GM12878 (cell line): ENCODE data around the gene RIPPLY3. TPM values are rescaled to one million over a fixed set of nuclear protein-coding genes. Genes with fewer than 3 reads are reported as not detected.

Experiments
- ATAC-seq: fragments of 200-7000 bp; cut with Tn5 transposase; 3 replicates; pipeline ENCODE4 v1.9.1; 2020; ENCODE audit warnings: mild to moderate bottlenecking, moderate library complexity
- BruUV-seq: library from RNA; stranded (reverse); fragments of 400-500 nt; replicated peaks from 2 replicates; lab custom pipeline; 2021; lab: Mats Ljungman, UMichigan
- CTCF ChIA-PET: fragments of 300-600 bp; sonication (Branson Sonifier 250); formaldehyde crosslinking; extraction: SDS; loops from one replicate; lab custom pipeline; 2021; ENCODE audit warnings: inconsistent platforms; lab: Yijun Ruan, JAX
- POLR2A ChIA-PET: fragments of 350-600 bp; formaldehyde crosslinking; extraction: SDS; loops from one replicate; lab custom pipeline; 2021; ENCODE audit warnings: inconsistent platforms; lab: Charles Lee
- RAD21 ChIA-PET: fragments of 300-600 bp; sonication (Branson Sonifier 250); formaldehyde crosslinking; loops from one replicate; lab custom pipeline; 2023; ENCODE audit warnings: antibody characterized with exemption; ENCODE audit not compliant: unreplicated experiment; lab: Charles Lee
- SMC1A ChIA-PET: fragments of 300-600 bp; sonication (Branson Sonifier 250); formaldehyde crosslinking; loops from one replicate; lab custom pipeline; 2023; ENCODE audit not compliant: unreplicated experiment, uncharacterized antibody; lab: Charles Lee
- DNase-seq: peaks from one replicate; pipeline ENCODE4 v3.0.0-alpha.2; 2011; ENCODE audit warnings: low read depth, low spot score
- FAIRE-seq: peaks from 3 replicates; lab custom pipeline; 2011; peaks lifted over from hg19 to GRCh38; lab: Jason Lieb, UNC
- H2AFZ ChIP-seq: 2 replicates; pipeline ENCODE4 v1.6.0; 2011; ENCODE audit warnings: low read depth, low read length, control low read depth; ENCODE audit not compliant: control insufficient read depth
- H3K27ac ChIP-seq: 2 replicates; pipeline ENCODE4 v1.5.1; 2011; ENCODE audit warnings: control low read depth; ENCODE audit not compliant: control insufficient read depth, insufficient read depth
- H3K27me3 ChIP-seq, 2 experiments: replicated peaks in 1 of 2; 2 replicates each; pipeline versions ENCODE4 v1.6.0 to v1.6.1; 2011; ENCODE audit warnings: low read length in 1 of 2; ENCODE audit not compliant: control insufficient read depth in 2 of 2, insufficient read depth in 2 of 2
- H3K36me3 ChIP-seq, 2 experiments: 2 replicates each; pipeline ENCODE4 v1.5.1; 2011; ENCODE audit warnings: low read length in 1 of 2; ENCODE audit not compliant: control insufficient read depth in 2 of 2, insufficient read depth in 2 of 2
- H3K4me1 ChIP-seq: 2 replicates; pipeline ENCODE4 v1.6.1; 2011; ENCODE audit warnings: mild to moderate bottlenecking, low read length, moderate library complexity, mixed read lengths; ENCODE audit not compliant: control insufficient read depth, insufficient read depth
- H3K4me2 ChIP-seq: 2 replicates; pipeline ENCODE4 v1.6.0; 2011; ENCODE audit warnings: control low read depth; ENCODE audit not compliant: control insufficient read depth, insufficient read depth
- H3K4me3 ChIP-seq: fragments of 200-600 bp; sonication (generic); 2 replicates; pipeline ENCODE4 v1.5.1; 2016
- H3K79me2 ChIP-seq: 2 replicates; pipeline ENCODE4 v1.6.0; 2011; ENCODE audit warnings: low read length; ENCODE audit not compliant: control insufficient read depth, insufficient read depth
- H3K9ac ChIP-seq: 2 replicates; pipeline ENCODE4 v1.8.0; 2011; ENCODE audit warnings: low read length, control low read depth, mixed read lengths; ENCODE audit not compliant: control insufficient read depth, insufficient read depth
- H3K9me3 ChIP-seq: replicated peaks from 3 replicates; pipeline ENCODE4 v1.5.1; 2011; ENCODE audit warnings: mild to moderate bottlenecking, low read length; ENCODE audit not compliant: control insufficient read depth, insufficient read depth
- H4K20me1 ChIP-seq: 2 replicates; pipeline ENCODE4 v1.6.0; 2011; ENCODE audit not compliant: control insufficient read depth, insufficient read depth
- IRF5 ChIP-seq: fragments of 450-650 bp; IDR thresholded peaks from 2 replicates; pipeline ENCODE4 v1.6.1; 2017; ENCODE audit warnings: borderline replicate concordance
- MTA2 ChIP-seq: fragments of 450-650 bp; IDR thresholded peaks from 2 replicates; pipeline ENCODE4 v1.6.1; 2016; ENCODE audit warnings: low read depth, mild to moderate bottlenecking, moderate library complexity
- RCOR1 ChIP-seq: conservative IDR thresholded peaks from 2 replicates; pipeline ENCODE4 v1.6.1; 2012; ENCODE audit warnings: low read depth, low read length, improper control_type of control experiment
- SIN3A ChIP-seq: IDR thresholded peaks from 2 replicates; pipeline ENCODE4 v1.6.1; 2012; ENCODE audit warnings: low read depth, low read length, improper control_type of control experiment
- ZBTB33 ChIP-seq: fragments of 450-650 bp; IDR thresholded peaks from 2 replicates; pipeline ENCODE4 v1.6.1; 2017; ENCODE audit warnings: mild to moderate bottlenecking
- ZNF24 ChIP-seq: fragments of 450-650 bp; IDR thresholded peaks from 2 replicates; pipeline ENCODE4 v1.6.1; 2017; ENCODE audit warnings: antibody characterized with exemption, mild to moderate bottlenecking
- ZNF622 ChIP-seq: fragments of 450-650 bp; IDR thresholded peaks from 2 replicates; pipeline ENCODE4 v1.6.1; 2017; ENCODE audit warnings: mild to moderate bottlenecking, inconsistent platforms
- WGBS: methylation state at CpG from one replicate; pipeline ENCODE4 v1.1.6; 2016; ENCODE audit warnings: low lambda C conversion rate; ENCODE audit not compliant: insufficient replicate concordance, insufficient coverage; ENCODE audit errors: missing lambda C conversion rate; 5-methylcytosine and 5-hydroxymethylcytosine counted together
- in situ Hi-C: fragments of 300-500 bp; cut with MboI; formaldehyde crosslinking; loops from 9 replicates; pipeline ENCODE4 v1.14.3; 2018; ENCODE audit warnings: mixed read lengths
- intact Hi-C: fragments of 100-400 bp; cut with micrococcal nuclease; formaldehyde crosslinking; loops from one replicate; pipeline ENCODE4 v1.14.2; 2022; ENCODE audit not compliant: unreplicated experiment
- polyA plus RNA-seq, 11 experiments: library from polyadenylated mRNA; depleted of rRNA in 4 of 11; unstranded in 6 of 11; stranded (reverse) in 5 of 11; fragments of >200 nt; fragmentation: Nextera tagmentation in 4 of 11; fragmentation: Illumina TruSeq in 1 of 11; extraction: Ambion mirVana in 4 of 11; extraction: Trizol in 1 of 11; gene quantifications; 1 replicate in 1 of 11; 2 replicates in 10 of 11; pipeline versions ENCODE4 v1.2.1 to v1.2.3, GENCODE V29; 2011 to 2016; ENCODE audit warnings: inconsistent platforms in 2 of 11, missing spikeins in 2 of 11, low read depth in 1 of 11
- total RNA-seq, 4 experiments: library from RNA; depleted of rRNA in 3 of 4; stranded (reverse); fragments of >200 nt in 3 of 4; fragmentation: Illumina TruSeq in 1 of 4; extraction: Trizol in 1 of 4; gene quantifications; 2 replicates each; pipeline versions ENCODE4 v1.2.1 to v1.2.3, GENCODE V29; 2013 to 2021

RIPPLY3 gene
- total and polyA plus RNA-seq, 10 of the 15 experiments (the other 5 are each of a cell fraction or from before 2014, with no cell fraction given), result not detected

- TF ChIP-seq MTA2, result no peak
- TF ChIP-seq SIN3A, result no peak
- no peak for TF ChIP-seq ZBTB33
- TF ChIP-seq RCOR1, result no peak
- ChIA-PET SMC1A (interaction anchor here (0.7 to 1.0 kb wide), 2 partner anchors 30 to 36 kb away, joined by 3 read pairs; no protein-coding TSS in a partner anchor), RAD21 (no interaction called here), CTCF (interaction anchor here (1.3 to 2.2 kb wide), 5 partner anchors 10 to 50 kb away, joined by 3 to 7 read pairs (median 4); no protein-coding TSS in a partner anchor), POLR2A (interaction anchor here (0.5 kb wide), 1 partner anchor 13 kb away, joined by 4 read pairs; no protein-coding TSS in a partner anchor)
- ATAC-seq (no peak), DNase-seq (no peak), FAIRE-seq (no peak)
- WGBS, result 32% methylated on average over 4 of the region's 4 CpGs
- Histone ChIP-seq H3K36me3 (no peaks in the 10 kb centered on the region), H3K4me1 (no peaks in the 10 kb centered on the region), H3K4me2 (no peak overlapping the region), H3K79me2 (no peaks in the 10 kb centered on the region), H3K27me3 (no peaks in the 10 kb centered on the region; a peak in 1 of 4 replicates), H3K9ac (no peak overlapping the region), H3K27ac (no peak overlapping the region), H2AFZ (no peak overlapping the region), H3K9me3 (no peaks in the 10 kb centered on the region), H4K20me1 (no peaks in the 10 kb centered on the region), H3K4me3 (no peak overlapping the region)
- intact Hi-C loops (no loop called here), in situ Hi-C loops (no loop called here)
- no TSS peak for BruUV-seq
Measured at GRCh38 chr21:37026499-37026898, 20.0 kb downstream of the RIPPLY3 start.

GRCh38 chr21:37028570-37028969 is 22.1 kb downstream of the RIPPLY3 start:
- WGBS, result 43% methylated on average over 4 of the region's 4 CpGs
- BruUV-seq, result no TSS peak

More at GRCh38 chr21:37028570-37028969, 22.1 kb downstream of the RIPPLY3 start:
- Histone ChIP-seq H3K79me2 (no peaks in the 10 kb centered on the region), H3K4me3 (no peak overlapping the region), H3K27me3 (no peaks in the 10 kb centered on the region; a peak in 1 of 4 replicates), H3K36me3 (no peaks in the 10 kb centered on the region), H3K9me3 (no peaks in the 10 kb centered on the region), H3K4me1 (no peaks in the 10 kb centered on the region), H4K20me1 (no peaks in the 10 kb centered on the region), H3K27ac (no peak overlapping the region), H2AFZ (no peak overlapping the region), H3K9ac (no peak overlapping the region), H3K4me2 (no peak overlapping the region)
- ChIA-PET CTCF (interaction anchor here (1.1 kb wide), 1 partner anchor 52 kb away, joined by 3 read pairs; no protein-coding TSS in a partner anchor), RAD21 (no interaction called here), POLR2A (no interaction called here), SMC1A (interaction anchor here (0.6 kb wide), 1 partner anchor 50 kb away, joined by 3 read pairs; no protein-coding TSS in a partner anchor)
- TF ChIP-seq ZNF622 (no peak), ZBTB33 (no peak), IRF5 (no peak), ZNF24 (no peak)
- FAIRE-seq, result no peak
- in situ Hi-C loops, result no loop called here
- intact Hi-C loops, result no loop called here
- DNase-seq, result no peak
- no peak for ATAC-seq
